GM18867 (cell line): ENCODE data around the gene MAF.

Experiments
- ATAC-seq: cut with Tn5 transposase; IDR thresholded peaks from one replicate; pipeline ENCODE4 v1.9.1; 2021; ENCODE audit warnings: mild to moderate bottlenecking, moderate library complexity; ENCODE audit not compliant: unreplicated experiment

MAF gene

GRCh38 chr16:79592186-79592585, 8.4 kb downstream of the MAF start:
- no peak for ATAC-seq

DNA sequence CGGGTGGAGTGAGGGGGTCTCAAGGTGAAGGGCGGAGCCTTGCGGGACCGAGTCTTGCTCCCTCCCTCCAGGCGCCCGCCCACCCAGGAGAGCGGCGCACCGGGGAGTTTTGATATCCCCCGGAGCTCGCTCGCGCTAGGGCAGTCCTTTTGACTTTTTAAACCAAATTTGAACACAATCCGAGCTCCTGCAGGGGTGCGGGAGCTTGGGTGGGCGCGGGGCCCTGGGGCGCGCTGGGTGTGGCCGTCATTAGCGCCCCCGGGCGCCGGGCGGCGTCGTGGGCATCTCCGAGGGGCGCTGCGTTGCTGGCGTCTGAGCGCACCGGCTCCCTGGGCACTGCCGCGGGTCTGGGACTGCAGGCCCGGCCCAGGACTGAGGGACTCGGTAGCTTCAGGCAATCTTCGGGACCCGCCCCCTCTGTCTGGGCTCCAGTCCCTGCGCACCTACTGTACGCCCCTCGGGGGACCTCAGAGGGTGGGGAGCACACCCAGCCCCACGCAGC, 10.9 kb downstream of the MAF start:
- no peak for ATAC-seq

- no peak for ATAC-seq
Measured at GRCh38 chr16:79587897-79588296, 12.6 kb downstream of the MAF start.

DNA sequence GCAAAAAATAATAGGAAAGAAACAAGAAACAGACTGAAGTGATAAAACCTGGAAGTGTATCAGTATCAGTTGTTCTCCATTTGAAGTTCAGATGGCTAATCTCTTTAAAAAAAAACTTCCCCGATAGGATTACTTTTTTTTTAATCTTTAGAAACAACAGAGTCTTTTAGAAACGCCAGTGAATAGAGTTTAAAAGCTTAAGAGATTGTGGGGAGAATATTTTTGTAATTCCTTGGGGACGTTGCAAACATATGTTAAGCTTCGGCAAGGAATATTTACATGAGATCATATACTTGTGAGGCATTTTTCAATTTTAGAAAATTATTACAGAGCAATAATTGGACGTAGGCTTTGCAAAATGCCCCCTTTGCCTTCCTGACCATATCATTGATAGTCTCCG, 13.2 kb downstream of the MAF start:
- ATAC-seq, result no peak

GRCh38 chr16:79582789-79583188, 17.7 kb downstream of the MAF start:
- no peak for ATAC-seq

DNA sequence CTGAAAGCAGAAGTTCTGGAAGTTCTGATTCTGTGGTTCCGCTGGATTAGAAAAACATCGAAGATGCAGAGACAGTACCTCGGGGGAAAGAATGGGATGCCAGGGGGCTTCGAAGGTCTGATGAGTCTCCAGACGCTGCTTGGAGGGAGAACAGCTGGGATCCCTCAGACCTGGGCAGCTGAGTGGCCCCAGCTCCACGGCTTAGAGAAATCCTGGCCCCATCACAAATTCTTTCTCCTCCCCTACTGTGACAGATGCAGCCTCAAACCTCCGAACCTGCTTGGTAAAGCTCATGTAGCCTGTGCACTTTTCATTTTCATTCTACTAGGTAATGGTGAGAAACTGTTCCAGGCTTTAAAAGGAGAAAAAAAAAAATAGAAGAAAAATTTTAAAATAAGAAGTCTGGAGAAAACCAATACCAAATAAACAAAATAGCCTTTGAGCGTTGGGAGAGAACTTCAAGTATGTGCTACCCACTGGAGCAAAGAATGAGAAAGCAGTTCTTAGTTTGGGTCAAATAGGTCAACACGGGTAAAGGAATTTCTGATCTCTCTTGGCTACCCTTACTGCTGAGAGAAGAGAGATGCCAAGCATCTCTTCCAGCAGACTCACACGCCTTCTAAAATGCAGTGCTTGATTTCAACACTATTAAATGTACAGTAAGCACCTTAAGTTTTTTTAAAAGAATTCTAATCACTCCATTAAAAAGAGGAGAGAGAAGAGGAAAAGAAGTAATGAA, 19.9 kb downstream of the MAF start:
- ATAC-seq, result no peak

DNA sequence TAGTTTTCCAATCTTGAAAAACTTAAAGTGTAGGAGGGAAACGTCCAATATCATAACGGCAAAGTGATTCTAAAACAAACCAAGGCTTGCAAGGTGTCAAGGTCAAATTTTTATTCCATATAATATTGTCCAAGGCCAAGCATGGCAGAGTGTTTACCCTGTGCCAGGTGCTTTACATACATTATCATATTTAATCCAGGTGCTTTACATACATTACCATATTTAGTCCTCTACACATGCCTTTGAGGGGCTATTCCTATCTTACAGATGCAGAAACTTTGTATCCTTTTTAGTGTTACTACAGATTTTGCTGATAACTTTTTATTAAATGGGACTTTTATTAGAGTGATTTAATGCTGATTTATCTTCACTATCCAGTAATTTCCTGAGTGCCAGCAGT, 23.9 kb downstream of the MAF start:
- ATAC-seq, result no peak

DNA sequence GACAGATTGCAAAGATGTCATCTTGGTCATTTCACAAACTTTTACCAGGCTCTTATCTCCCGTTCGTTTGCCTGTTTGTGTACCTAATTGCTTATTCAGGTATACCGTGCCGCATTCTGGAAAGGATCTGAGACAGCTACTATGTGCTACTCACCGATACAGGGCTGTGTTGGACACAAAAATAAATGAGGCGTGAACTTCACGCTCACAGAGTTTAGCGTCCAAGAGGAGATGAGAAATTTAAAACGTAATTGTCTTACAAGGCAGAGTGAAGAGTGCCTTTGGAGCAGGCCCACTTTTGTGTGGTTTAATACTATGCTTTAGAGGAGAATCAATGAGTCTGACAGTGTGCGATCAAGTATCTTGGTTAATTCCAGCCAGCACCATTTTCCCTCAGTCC, 26.7 kb downstream of the MAF start:
- no peak for ATAC-seq

- no peak for ATAC-seq
Measured at GRCh38 chr16:79573071-79573470, 27.5 kb downstream of the MAF start.

- ATAC-seq, result no peak
Measured at GRCh38 chr16:79571903-79572535, 28.5 kb downstream of the MAF start.

DNA sequence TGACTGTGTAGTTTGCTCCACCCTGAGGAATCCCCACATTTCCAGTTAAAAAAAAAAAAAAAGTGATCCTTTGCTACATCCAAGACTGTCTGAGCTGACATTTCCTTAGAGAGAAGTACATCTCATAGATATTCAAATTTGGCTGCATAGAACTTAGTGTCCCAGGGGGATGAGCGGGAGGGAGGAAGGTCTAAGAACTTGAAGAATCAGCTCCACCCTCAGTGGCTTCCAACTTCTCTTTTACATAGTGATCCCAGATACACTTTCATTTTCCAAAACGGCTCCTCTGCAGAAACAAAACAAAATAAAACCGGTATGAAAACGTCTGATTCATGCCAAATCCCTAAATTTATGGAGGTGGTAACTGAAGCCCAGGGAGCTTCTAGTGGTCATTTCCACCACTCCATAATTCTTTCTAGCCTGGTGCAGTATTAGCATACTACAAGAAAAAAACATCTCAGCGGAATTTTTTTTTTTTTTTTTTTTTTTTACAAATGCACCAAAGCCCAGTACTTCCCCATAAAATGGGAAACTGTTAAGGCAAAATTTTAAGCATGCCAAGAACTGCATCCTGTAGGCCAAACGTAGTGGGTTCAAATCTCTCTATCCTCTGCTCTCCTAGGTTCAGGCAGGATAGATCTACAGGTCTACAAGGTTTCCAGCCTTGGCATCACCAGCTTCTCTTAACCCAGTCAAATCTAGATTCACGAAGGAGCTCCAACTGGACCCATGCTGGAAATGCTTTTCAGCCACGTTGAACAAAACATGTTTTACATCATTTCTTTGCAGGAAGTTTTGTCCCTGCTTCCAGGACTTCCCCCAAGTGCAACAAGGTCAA, 29.3 kb downstream of the MAF start:
- ATAC-seq, result no peak

GRCh38 chr16:79564671-79565107, 35.8 kb downstream of the MAF start:
- no peak for ATAC-seq

DNA sequence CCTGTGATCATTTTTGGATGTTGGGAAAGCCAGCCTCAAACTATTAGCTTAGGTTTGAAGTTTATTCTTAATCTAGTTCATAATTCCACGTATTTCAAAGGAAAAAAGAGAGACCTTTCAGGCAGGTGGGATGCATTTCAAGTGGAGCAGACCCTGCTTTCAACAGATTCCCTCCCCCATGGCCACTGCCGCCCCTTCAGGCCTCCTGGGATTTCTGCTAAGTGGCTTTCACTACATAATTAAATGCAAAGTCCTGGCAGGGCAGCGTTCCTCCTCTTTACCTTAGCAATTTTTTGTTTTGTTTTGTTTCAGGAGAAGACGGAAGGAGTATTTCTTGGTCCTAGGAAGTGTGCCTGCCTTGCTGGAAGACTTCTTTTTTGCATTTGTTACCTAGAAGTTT, 36.6 kb downstream of the MAF start:
- ATAC-seq, result no peak

DNA sequence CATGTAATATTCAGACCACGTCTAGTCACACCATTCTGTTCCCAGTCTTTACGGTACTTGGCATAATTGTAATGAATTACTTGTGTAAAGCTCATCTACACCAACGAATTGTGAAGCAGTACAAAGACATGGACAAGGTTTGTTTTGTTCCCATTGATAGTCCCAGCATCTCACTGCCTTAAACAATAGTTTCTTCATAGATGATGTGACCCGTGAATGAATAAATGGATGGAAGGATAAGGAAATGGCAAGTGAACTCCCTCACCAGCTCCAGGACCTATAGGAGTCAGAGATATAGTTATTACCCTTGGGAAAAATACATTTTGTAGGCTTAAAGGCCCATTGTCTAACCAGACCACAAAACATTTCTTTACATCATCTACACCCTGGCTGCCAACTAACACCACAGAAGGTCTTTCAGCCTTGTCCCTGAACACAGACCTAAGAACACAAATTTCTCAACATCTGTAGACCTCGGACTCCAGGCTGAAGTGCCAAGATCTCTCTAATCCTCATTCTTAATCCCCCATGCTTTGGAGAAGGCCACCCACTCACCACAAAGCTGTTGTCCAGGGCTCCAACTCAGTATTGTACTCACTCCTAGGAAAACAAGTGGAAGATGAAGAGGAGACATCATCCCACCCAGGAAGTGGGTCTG, 38.2 kb downstream of the MAF start:
- ATAC-seq, result no peak

DNA sequence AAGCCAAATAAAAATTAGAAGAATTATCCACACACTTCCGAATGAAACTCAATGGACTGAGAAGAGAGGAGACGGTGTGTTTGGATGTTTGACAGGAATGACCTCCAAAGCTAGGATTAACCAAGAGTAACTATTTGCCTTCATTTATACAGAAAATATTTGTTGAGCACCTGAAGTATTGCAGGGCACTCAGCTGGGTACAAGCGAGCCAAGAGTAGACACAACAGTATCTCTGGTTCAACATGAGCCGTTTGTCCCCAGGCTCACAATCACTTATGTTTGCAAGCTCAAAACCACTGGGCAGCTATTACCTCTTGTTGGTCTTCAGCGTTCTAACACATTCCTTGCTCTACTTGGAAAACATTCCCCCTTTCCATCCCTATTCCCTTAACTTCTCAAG, 38.8 kb downstream of the MAF start:
- ATAC-seq, result no peak

DNA sequence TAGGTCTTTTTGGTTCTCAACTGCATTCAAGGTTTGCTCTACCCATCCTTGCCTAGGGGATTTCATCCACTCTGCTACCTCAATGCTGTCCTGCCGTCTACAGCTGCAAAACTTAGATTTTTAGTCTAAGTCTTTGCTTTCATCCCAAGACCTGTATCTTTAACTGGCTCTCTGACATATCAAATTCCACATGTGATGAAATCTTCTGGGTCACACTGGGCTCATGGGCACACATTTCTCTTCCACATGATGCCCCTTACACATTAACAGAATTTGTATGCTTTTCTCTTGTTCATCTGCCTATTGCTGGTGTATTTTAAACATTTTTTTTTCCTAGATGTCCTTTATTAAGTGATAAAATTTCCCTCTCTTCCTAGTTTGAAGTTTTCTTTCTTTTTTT, 39.6 kb downstream of the MAF start:
- no peak for ATAC-seq

DNA sequence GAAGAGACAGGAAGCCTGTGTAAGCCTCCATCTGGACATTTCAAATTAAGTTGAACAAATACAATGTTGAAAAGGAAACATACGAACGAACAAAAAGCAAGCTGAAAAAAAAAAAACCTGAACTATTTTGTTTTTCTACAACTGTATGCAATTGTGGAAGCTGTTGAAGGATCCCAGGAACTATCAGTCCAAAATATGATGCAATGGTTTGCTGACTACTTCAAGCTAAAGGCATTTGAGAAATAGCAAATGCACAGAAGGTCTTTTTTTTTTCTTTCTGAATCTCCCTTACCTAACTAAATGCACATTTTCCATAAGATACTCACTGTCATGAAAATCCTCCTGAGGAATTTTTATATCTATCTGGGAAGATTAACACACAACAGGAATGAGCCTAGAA, 40.2 kb downstream of the MAF start:
- no peak for ATAC-seq

- no peak for ATAC-seq
Measured at GRCh38 chr16:79559532-79559931, 41.0 kb downstream of the MAF start.

GRCh38 chr16:79557421-79557820, 43.1 kb downstream of the MAF start:
- no peak for ATAC-seq

DNA sequence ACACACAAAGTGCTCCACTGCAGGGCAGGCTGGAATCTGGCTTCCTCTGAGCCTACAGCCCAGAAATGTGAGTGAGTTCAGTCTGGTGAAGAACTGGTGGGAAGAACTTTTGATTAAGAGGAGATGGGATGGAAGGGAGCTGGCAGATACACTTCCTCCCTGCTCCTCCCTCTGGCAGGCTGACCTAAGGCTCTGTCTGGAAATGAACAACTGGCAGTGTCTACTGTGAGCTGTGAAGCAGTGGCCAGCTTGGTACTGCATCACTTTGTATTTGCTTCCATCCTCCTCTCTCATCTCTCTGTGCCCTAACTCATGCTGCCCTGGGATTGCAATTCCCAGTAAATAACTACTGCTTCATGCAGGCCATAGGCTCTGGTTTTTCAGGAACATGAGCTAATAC, 45.6 kb downstream of the MAF start:
- ATAC-seq, result no peak

GRCh38 chr16:79550373-79550772, 50.2 kb downstream of the MAF start:
- ATAC-seq, result no peak
